Measurements from ENCODE around the gene PFN4. TPM values are rescaled to one million over a fixed set of nuclear protein-coding genes. Genes with fewer than 3 reads are reported as not detected.
A peak's percentile ranks its signal among the peaks of the same experiment; 100 is the strongest.

The PFN4 gene
- total RNA-seq, result 1 to 10 TPM in 1 of 5 donors, not detected in 4; 1.8 TPM
- under 1 TPM in 2 of 3 donors, not detected in 1; 0.48 to 0.56 TPM for polyA plus RNA-seq
- long read RNA-seq, donor 1, result 0 reads
- long read RNA-seq, donor 2, partial matches to known transcripts, result 0 of 1 reads
- long read RNA-seq, donor 2, other reads (novel, unspliced or antisense), result 0 of 1 reads
- long read RNA-seq, donor 3, result 0 reads
- long read RNA-seq, donor 4, result 0 reads
- long read RNA-seq, donor 5, result 0 reads
- long read RNA-seq, donor 6, result 0 reads
- long read RNA-seq, donor 7, result 0 reads
- long read RNA-seq, donor 8, result 0 reads
- long read RNA-seq, donor 9, result 0 reads
- long read RNA-seq, donor 10, result 0 reads

GRCh38 chr2:24123195-24123921, at the start of gene PFN4, which contains the start of gene FAM228B:
TSS of gene PFN4 (minus strand) at chr2:24123334. CDS start at chr2:24122535, 799 bp downstream.
TSS of gene FAM228B (plus strand) at chr2:24123469. CDS start at chr2:24124362, 893 bp downstream.
- intact Hi-C loops (cut with DNase I; ENCODE audit: low total_unique reads), result no loop called here
- TF ChIP-seq POLR2A (IDR thresholded peaks at IDR 0.05) (no peak), POLR2AphosphoS5 (IDR thresholded peaks at IDR 0.05) (peak; percentile 41 to 90 (median 84))
- Histone ChIP-seq H3K27ac (peak within 1 kb of the TSS; percentile 90 to 96 (median 95)), H3K4me1 (peaks cover 0 to 21% (median 15%) of the 10 kb centered on the region in 4 donors), H3K36me3 (no peaks in the 10 kb centered on the region), H3K9me3 (no peaks in the 10 kb centered on the region), H3K27me3 (no peaks in the 10 kb centered on the region), H3K4me3 (peak within 1 kb of the TSS; percentile 73 to 77 (median 75))
- peak; percentile 87 to 97 for DNase-seq
- 0% methylated on average over 16 to 103 of the region's 103 CpGs for WGBS, 5 donors

GRCh38 chr2:24169023-24169422, 45.9 kb upstream of the PFN4 start:
- Histone ChIP-seq H3K9me3 (peaks cover 0 to 5% (median 0%) of the 10 kb centered on the region in 4 donors), H3K4me1 (no peaks in the 10 kb centered on the region), H3K4me3 (no peak overlapping the region), H3K36me3 (no peaks in the 10 kb centered on the region), H3K27ac (no peak overlapping the region), H3K27me3 (no peaks in the 10 kb centered on the region)
- no peak for DNase-seq
- 94 to 100% (median 96%) methylated on average over 1 to 5 of the region's 5 CpGs for WGBS, 5 donors
- intact Hi-C loops (cut with DNase I; ENCODE audit: low total_unique reads), result no loop called here
- no peak for TF ChIP-seq CTCF (IDR thresholded peaks at IDR 0.05)
- no peak for TF ChIP-seq POLR2A (IDR thresholded peaks at IDR 0.05)
- no peak for TF ChIP-seq EP300 (IDR thresholded peaks at IDR 0.05)
- TF ChIP-seq POLR2AphosphoS5 (IDR thresholded peaks at IDR 0.05), result no peak

GRCh38 chr2:24164416-24164973, 41.4 kb upstream of the PFN4 start:
- Histone ChIP-seq H3K9me3 (no peaks in the 10 kb centered on the region), H3K4me1 (no peaks in the 10 kb centered on the region), H3K36me3 (peaks cover 0 to 13% (median 10%) of the 10 kb centered on the region in 4 donors), H3K27ac (no peak overlapping the region), H3K27me3 (no peaks in the 10 kb centered on the region), H3K4me3 (no peak overlapping the region)
- peak; percentile 30 to 45 for DNase-seq
- TF ChIP-seq EP300 (IDR thresholded peaks at IDR 0.05) (no peak), CTCF (IDR thresholded peaks at IDR 0.05) (peak in 5 of 7 experiments; percentile 44 to 88 (median 57)), POLR2A (IDR thresholded peaks at IDR 0.05) (no peak)
- 45 to 78% (median 55%) methylated on average over 5 to 8 of the region's 8 CpGs for WGBS, 5 donors
- intact Hi-C loops (cut with DNase I; ENCODE audit: low total_unique reads), result no loop called here

- H3K9me3 ChIP-seq, result no peaks in the 10 kb centered on the region
- H3K27ac ChIP-seq, result no peak overlapping the region
- H3K27me3 ChIP-seq, result no peaks in the 10 kb centered on the region
- 78 to 89% (median 81%) methylated on average over 2 of the region's 2 CpGs for WGBS, 5 donors
- intact Hi-C loops (cut with DNase I; ENCODE audit: low total_unique reads), result no loop called here
- no peak for TF ChIP-seq CTCF (IDR thresholded peaks at IDR 0.05)
- TF ChIP-seq EP300 (IDR thresholded peaks at IDR 0.05), result no peak
- no peak for TF ChIP-seq POLR2A (IDR thresholded peaks at IDR 0.05)
- TF ChIP-seq POLR2AphosphoS5 (IDR thresholded peaks at IDR 0.05), result no peak
- no peak overlapping the region for H3K4me3 ChIP-seq
- no peaks in the 10 kb centered on the region for H3K4me1 ChIP-seq
- H3K36me3 ChIP-seq, result peaks cover 0 to 17% (median 12%) of the 10 kb centered on the region in 4 donors
- no peak for DNase-seq
Observed at GRCh38 chr2:24163601-24164000, 40.5 kb upstream of the PFN4 start.
